GM21576 (cell line): ENCODE measurements around the gene HTR3E.
"Not testable (repeated sequence)": the region's sequence is repeated elsewhere in the genome, so short reads cannot be mapped to it uniquely, and the experiment has no call there.

Experiments
- ATAC-seq: cut with Tn5 transposase; IDR thresholded peaks from one replicate; pipeline ENCODE4 v1.9.1; 2021; ENCODE audit warnings: mild to moderate bottlenecking, moderate library complexity; ENCODE audit not compliant: unreplicated experiment

Gene HTR3E

GRCh38 chr3:184099806-184100686, 3.2 kb downstream of the HTR3E start:
- ATAC-seq, result no peak

GRCh38 chr3:184110316-184110725, 13.5 kb downstream of the HTR3E start:
- no peak for ATAC-seq

DNA sequence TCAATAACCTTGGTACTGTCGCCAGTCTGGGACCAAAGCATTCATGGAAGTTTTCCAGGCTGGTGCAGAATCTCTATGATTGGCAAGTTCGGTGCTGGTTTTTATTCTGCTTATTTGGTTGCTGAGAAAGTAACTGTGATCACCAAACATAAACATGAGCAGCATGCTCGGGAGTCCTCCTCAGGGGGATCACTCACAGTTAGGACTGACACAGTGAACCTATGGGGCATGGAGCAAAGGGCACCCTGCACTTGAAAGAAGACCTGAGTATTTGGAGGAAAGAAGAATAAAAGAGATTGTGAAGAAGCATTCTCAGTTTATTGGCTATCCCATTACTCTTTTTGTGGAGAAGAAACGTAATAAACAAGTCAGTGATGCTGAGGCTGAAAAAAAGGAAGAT, 19.2 kb downstream of the HTR3E start:
- ATAC-seq, result no peak

- ATAC-seq, result no peak
Observed at GRCh38 chr3:184117636-184118035, 20.8 kb downstream of the HTR3E start.

GRCh38 chr3:184121031-184121430, 24.2 kb downstream of the HTR3E start:
- ATAC-seq, result not testable (repeated sequence)

DNA sequence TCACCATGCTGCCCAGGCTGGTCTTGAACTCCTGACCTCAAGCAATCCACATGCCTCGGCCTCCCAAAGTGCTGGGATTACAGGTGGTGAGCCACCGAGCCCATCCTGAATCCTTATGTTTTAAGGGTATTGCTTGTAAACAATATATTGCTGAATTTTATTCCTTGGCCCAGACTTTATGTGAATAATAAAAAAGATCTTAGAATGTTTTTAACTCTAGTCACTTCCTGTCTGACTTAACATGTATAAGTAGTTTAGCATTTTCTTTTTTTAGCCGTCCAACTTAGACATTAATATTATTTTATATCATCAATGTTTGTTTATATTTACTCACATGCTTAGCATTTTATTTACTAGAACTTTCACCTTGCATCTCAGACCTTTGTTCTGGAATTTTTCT, 29.1 kb downstream of the HTR3E start:
- no peak for ATAC-seq

DNA sequence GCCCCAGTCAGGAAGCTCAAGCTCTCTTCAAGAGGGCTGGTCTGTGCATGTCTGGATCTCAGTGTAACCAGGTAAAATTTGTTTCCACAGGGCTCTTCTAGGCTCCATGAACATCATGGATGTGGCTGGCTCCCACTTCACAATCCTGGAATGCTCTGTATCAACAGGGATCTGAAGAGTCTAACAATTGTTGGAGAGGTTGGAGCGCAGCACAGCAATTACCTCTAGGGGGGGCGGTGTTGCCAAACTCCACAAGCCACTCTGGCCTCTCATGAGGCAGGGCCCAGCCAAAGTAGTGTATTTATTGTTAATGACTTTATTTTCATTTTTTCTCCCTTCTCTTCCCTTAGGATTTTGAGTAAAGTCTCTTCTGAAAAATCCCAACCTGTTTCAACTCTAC, 32.1 kb downstream of the HTR3E start:
- peak; percentile 71 for ATAC-seq

DNA sequence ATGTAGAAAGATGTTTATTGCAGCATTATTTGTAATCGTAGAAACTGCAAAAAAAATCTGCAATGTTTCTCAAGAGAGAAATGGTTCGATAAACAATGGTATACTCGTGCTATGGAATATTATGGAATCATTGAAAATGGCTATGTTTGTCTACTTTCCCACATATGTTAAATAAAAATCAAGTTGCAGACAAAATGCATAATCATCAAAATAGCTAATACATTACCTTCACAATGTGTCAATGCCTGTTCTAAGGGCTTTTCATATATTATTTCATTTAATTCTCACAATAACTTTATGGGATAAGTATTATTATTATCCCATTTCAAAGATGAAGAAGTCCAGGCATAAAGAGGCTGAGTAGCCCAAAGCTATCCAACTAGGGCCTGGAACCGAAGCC, 36.1 kb downstream of the HTR3E start:
- ATAC-seq, result no peak

DNA sequence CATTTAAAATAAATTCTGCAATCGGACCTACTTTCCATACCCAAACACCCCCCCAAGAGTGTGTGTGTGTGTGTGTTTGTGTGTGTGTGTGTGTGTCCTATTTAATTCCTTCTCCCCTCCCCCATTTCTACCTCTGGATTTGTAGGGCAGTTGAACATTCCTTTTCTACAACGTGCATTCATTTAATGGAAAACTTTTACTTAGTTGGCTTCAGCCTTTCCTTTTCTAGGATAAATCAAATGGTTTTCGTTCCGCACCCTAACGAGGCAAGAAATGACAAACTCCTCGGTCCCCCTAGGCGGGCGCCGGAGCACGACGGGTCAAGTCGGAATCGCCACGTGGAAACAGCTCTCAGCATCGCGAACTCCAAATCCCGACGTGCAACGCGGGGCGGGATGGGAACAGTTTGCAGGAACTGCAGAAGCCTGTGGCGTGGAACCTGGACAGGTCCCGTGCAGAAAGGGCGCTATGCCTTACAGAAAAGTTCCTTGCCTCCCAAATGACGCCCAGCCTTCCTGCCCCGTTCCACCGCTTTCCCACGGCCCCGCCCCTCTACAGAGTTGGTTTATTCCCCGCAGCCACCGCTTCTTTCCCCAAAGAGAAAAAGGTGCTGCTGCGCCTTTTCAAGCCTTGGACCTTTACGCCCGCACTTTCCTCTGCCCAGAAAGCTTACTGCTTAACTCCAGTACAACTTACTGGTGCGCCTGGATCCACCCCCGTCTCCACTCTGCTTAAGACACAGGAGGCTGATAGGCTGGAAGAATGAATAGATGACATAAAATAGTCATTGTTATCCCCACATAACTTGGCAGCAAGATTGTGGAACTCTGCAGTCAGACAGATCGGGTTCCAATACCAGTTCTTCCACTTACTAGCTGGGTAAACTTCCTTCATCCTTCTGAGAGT, 37.2 kb downstream of the HTR3E start:
- no peak for ATAC-seq

- no peak for ATAC-seq
Observed at GRCh38 chr3:184134746-184135148, 37.9 kb downstream of the HTR3E start.

GRCh38 chr3:184135149-184135910, 38.5 kb downstream of the HTR3E start, which contains the start of gene EIF2B5:
TSS of gene EIF2B5 (plus strand) at chr3:184135358. CDS start at chr3:184135386, 28 bp downstream.
- ATAC-seq, result peak; percentile 86

GRCh38 chr3:184135911-184136260, 39.0 kb downstream of the HTR3E start:
- ATAC-seq, result no peak

DNA sequence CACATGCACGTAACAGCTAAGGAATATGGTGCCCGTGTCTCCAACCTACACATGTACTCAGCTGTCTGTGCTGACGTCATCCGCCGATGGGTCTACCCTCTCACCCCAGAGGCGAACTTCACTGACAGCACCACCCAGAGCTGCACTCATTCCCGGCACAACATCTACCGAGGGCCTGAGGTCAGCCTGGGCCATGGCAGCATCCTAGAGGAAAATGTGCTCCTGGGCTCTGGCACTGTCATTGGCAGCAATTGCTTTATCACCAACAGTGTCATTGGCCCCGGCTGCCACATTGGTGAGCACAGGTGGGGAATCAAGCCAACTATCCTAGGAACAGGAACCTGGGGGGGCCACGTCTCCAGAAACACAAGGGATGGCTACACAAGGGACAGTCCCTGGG, 43.6 kb downstream of the HTR3E start:
- no peak for ATAC-seq

DNA sequence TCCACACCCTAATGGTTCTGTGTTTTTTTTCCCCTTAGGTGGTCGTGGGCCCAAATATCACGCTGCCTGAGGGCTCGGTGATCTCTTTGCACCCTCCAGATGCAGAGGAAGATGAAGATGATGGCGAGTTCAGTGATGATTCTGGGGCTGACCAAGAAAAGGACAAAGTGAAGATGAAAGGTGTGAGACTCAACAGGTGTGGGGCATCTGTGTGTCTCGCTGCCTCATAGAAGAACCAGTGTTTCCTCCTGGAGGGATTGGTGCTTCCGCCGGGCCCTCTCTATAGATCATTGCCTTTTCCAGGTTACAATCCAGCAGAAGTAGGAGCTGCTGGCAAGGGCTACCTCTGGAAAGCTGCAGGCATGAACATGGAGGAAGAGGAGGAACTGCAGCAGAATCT, 45.3 kb downstream of the HTR3E start:
- ATAC-seq, result no peak

DNA sequence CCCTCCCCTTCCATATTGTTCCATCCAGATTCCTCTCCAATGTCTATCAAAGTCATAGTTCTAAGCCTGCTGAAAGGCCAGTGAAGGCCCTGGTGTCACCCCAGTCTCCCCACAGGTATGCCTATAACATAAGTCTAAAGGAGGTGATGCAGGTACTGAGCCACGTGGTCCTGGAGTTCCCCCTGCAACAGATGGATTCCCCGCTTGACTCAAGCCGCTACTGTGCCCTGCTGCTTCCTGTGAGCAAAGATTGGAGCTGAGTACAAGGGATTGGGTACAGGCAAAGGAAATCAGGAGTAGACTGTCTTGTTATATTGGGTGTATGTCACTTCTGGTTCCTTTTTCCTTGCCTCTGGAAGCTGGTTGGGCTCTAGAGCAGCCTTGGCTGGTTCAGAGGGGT, 46.5 kb downstream of the HTR3E start:
- no peak for ATAC-seq

DNA sequence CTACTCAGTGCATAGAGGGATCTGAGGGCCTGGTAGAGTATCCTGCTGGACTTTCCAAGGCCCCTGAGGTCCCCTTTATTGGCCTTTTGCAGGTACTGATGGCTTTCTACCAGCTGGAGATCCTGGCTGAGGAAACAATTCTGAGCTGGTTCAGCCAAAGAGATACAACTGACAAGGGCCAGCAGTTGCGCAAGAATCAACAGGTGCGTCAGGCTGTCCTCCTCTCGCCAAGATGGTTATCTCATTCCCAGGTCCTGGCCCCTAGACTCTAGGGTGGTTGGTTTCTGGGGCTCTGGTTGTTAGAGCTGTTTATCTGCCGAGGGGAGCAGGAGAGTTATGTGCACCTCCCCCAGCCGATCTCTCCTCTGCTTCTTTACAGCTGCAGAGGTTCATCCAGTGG, 47.6 kb downstream of the HTR3E start:
- ATAC-seq, result no peak

DNA sequence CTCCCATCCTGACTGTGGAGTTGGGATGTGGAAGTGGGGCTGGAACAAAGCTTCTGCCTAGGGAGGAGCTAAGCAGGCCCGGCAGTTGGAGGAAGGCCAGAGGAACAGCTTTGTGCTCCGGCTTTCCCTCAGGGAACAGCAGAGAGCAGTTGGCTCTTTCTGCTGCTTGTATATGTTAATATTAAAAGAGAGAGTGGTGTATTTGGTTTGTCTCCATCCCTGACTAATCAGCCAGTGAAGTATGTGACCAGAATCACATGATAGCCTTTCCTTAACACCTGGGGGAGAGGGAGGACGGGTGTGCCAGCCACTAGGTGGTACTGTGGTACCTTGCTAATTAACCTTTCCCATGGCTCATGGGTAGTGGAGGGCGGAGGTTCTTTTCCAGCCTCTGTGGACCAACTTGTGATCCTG, 48.3 kb downstream of the HTR3E start:
- no peak for ATAC-seq

DNA sequence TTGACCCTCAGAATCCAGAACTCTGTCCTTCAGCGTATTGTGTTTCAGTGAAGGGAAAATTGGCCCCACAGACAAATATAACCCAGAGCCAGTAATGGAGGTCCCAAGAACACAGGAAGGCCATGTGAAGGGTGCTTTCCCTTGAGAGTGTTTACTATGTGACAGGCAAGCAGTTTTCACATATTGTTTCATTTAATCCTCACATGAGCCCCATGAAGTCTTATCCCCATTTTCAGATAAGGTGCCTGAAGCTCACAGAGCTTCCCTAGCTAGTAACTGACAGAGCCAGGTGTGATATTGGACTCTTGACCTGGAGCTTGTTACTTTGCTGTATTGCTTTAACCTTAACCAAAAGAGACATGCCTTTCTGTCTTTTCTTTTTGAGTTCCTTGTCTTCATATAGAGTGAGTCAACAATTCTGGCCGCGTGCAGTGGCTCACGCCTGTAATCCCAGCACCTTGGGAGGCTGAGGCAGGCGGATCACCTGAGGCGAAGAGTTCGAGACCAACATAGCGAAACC, 48.9 kb downstream of the HTR3E start:
- no peak for ATAC-seq

GRCh38 chr3:184148076-184148475, 51.2 kb downstream of the HTR3E start:
- no peak for ATAC-seq

DNA sequence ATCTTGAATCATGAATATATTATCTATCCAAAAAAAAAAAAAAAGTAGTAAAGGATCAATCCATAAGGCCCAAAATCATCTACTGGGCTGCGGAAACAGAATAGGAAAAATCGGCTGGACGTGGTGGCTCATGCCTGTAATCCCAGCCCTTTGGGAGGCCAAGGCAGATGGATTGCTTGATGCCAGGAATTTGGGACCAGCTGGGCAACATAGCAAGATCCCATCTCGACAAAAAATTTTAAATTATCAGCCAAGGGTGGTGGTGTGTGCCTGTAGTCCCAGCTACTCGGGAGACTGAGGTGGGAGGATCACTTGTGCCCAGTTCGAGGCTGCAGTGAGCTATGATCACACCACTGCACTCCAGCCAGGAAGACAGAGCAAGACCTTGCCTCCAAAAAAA, 52.3 kb downstream of the HTR3E start:
- ATAC-seq, result no peak

DNA sequence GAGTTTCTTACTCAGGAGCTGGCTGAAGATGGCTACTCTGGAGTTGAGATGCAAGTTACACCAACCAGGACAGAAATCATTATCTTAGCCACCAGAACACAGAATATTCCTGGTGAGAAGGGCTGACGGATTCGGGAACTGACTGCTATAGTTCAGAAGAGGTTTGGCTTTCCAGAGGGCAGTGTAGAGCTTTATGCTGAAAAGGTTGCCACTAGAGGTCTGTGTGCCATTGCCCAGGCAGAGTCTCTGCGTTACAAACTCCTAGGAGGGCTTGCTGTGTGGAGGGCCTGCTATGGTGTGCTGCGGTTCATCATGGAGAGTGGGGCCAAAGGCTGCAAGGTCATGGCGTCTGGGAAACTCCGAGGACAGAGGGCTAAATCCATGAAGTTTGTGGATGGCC, 52.9 kb downstream of the HTR3E start:
- not testable (repeated sequence) for ATAC-seq
